Measurements from ENCODE around the gene RBCK1. TPM values are rescaled to one million over a fixed set of nuclear protein-coding genes. Genes with fewer than 3 reads are reported as not detected.

The RBCK1 gene
- total RNA-seq, 1 donor from 2014 or later: 100 TPM

DNA sequence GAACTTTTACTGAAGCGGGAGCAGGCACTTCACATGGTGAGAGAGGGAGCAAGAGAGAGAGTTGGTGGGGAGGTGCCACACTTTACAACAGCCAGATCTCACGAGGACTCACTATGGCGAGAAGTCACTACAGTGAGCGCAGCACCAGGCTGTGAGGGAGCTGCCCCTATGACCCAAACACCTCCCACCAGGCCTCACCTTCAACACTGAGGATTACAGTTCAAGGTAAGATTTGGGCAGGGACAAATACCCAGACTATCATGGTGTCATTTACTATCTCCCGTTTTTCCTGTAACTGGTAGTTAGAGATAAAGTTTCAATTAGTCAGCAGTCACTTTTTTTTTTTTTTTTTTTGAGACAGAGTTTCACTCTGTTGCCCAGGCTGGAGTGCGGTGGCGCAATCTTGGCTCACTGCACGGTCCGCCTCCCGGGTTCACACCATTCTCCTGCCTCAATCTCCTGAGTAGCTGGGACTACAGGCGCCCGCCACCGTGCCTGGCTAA lies 7.8 kb downstream of the RBCK1 start:
- peaks cover 62% of the 10 kb centered on the region for H3K36me3 Mint-ChIP-seq (ENCODE audit: low read depth)

DNA sequence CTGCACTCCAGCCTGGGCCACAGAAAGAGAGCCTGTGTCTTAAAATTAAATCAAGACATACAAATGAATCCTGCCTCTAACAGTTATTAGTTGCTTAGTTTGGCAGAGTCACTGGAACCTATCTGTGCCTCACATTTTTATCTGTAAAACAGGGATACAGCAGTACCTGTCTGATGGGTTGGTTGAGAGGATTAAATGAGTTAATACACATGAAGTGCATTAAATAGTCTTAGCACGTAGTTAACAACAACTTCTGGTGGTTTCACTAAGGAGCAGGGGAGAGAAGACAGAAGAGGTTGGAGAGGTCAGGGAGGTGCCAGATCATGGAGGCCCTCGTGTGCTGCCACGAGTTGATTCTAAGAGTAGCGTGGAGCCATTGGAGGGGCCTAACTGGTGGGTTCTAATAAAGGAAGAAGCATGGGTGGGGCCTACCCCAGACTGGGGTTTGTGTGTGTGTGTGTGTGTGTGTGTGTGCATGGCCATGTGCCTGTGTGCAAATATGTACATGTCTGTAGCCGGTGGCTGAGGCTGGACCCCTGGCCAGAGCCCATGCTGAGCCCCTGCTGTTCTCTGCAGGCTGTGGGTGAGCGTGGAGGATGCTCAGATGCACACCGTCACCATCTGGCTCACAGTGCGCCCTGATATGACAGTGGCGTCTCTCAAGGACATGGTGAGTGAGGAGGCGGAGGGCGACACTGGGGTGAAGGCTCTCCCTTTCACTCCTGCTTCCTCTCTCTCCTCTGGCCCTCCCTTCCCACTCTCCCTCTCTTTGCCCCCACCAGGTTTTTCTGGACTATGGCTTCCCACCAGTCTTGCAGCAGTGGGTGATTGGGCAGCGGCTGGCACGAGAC lies 9.1 kb downstream of the RBCK1 start:
- Mint-ChIP-seq H3K36me3 (ENCODE audit: low read depth) (peaks cover 63% of the 10 kb centered on the region), H3K4me1 (peaks cover 20% of the 10 kb centered on the region), H3K9me3 (no peaks in the 10 kb centered on the region), H3K27me3 (no peaks in the 10 kb centered on the region), H3K4me3 (no peak overlapping the region), H3K27ac (no peak overlapping the region)
- no peak for ATAC-seq (ENCODE audit: low read depth)
- no peak for DNase-seq
- ChIA-PET POLR2A (no interaction called here), CTCF (no interaction called here)
- TF ChIP-seq CTCF (IDR thresholded peaks at IDR 0.05): no peak
- intact Hi-C loops (cut with micrococcal nuclease): no loop called here

More for the DNA sequence above, 7.8 kb downstream of the RBCK1 start:
- DNase-seq (no peak), ATAC-seq (ENCODE audit: low read depth) (no peak)
- intact Hi-C loops (cut with micrococcal nuclease): no loop called here
- no peaks in the 10 kb centered on the region for H3K9me3 Mint-ChIP-seq
- H3K27ac Mint-ChIP-seq: no peak overlapping the region
- ChIA-PET POLR2A (no interaction called here), CTCF (no interaction called here)
- H3K4me1 Mint-ChIP-seq: peaks cover 24% of the 10 kb centered on the region
- H3K27me3 Mint-ChIP-seq: no peaks in the 10 kb centered on the region
- no peak overlapping the region for H3K4me3 Mint-ChIP-seq
- no peak for TF ChIP-seq CTCF (IDR thresholded peaks at IDR 0.05)

GRCh38 chr20:417801-418342 lies 9.8 kb downstream of the RBCK1 start:
- no peaks in the 10 kb centered on the region for H3K9me3 Mint-ChIP-seq
- H3K27ac Mint-ChIP-seq: no peak overlapping the region
- TF ChIP-seq CTCF (IDR thresholded peaks at IDR 0.05): no peak
- H3K27me3 Mint-ChIP-seq: no peaks in the 10 kb centered on the region
- ChIA-PET CTCF (no interaction called here), POLR2A (interaction anchor here (0.7 kb wide), 1 partner anchor 668 kb away, joined by 3 read pairs; no protein-coding TSS in a partner anchor)
- H3K4me3 Mint-ChIP-seq: no peak overlapping the region
- DNase-seq (no peak), ATAC-seq (ENCODE audit: low read depth) (no peak)
- intact Hi-C loops (cut with micrococcal nuclease): no loop called here
- peaks cover 16% of the 10 kb centered on the region for H3K4me1 Mint-ChIP-seq
- H3K36me3 Mint-ChIP-seq (ENCODE audit: low read depth): peaks cover 65% of the 10 kb centered on the region

DNA sequence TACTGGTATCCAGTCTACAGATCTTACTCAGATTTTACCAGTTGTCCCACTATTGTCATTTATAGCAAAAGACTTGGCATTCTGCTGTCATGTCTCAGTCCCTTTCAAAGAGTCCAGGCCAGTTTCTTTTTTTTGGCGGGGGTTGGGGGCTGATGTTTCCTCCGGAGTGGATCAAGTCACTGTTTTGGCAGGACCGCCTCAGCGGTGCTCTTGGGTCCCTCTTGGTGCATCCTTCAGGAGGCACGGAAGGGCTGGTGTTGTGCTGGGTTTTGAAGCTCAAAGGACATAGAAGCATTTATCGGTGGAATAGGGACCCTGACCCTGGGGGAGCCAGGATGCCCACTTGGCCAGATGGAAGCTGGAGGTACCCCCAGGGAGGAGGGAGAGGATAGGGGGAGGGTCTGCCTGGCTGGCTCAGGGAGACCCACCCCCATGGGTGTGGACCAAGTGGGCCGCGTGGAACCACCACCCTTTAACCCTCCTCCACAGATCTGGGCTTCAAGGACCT lies 10.8 kb downstream of the RBCK1 start:
- Mint-ChIP-seq H3K27me3 (no peaks in the 10 kb centered on the region), H3K27ac (no peak overlapping the region), H3K36me3 (ENCODE audit: low read depth) (peaks cover 61% of the 10 kb centered on the region), H3K4me1 (peaks cover 10% of the 10 kb centered on the region), H3K4me3 (no peak overlapping the region), H3K9me3 (no peaks in the 10 kb centered on the region)
- ATAC-seq (ENCODE audit: low read depth) (no peak), DNase-seq (no peak)
- TF ChIP-seq CTCF (IDR thresholded peaks at IDR 0.05): no peak
- intact Hi-C loops (cut with micrococcal nuclease): no loop called here
- CTCF ChIA-PET: no interaction called here
- POLR2A ChIA-PET: interaction anchor here (0.7 kb wide), 1 partner anchor 667 kb away, joined by 3 read pairs; no protein-coding TSS in a partner anchor

DNA sequence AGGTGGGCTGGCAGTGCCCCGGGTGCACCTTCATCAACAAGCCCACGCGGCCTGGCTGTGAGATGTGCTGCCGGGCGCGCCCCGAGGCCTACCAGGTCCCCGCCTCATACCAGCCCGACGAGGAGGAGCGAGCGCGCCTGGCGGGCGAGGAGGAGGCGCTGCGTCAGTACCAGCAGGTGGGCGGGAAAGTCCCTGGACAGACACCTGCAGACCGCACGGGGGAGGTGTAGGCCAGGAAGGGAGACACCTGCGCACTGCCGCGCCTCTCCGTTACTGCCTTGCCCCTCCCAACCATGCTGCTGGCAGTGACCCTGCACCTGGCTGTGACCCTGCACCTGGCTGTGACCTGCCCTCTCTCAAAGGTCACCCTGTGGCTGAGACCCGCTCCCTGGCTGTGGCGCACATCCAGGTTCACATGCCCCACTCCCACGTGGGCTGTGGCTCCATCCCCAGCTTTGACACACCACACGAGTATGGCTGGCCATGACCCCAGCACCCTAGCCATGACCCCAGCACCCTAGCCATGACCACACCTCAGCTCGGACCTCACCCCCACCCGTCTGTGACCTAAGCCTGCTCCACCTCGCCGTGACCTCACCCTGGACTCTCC lies 11.6 kb downstream of the RBCK1 start:
- H3K36me3 Mint-ChIP-seq (ENCODE audit: low read depth): peaks cover 67% of the 10 kb centered on the region
- DNase-seq: no peak
- peaks cover 10% of the 10 kb centered on the region for H3K4me1 Mint-ChIP-seq
- TF ChIP-seq CTCF (IDR thresholded peaks at IDR 0.05): no peak
- intact Hi-C loops (cut with micrococcal nuclease): no loop called here
- CTCF ChIA-PET: no interaction called here
- H3K27me3 Mint-ChIP-seq: no peaks in the 10 kb centered on the region
- H3K27ac Mint-ChIP-seq: no peak overlapping the region
- POLR2A ChIA-PET: no interaction called here
- H3K9me3 Mint-ChIP-seq: no peaks in the 10 kb centered on the region
- ATAC-seq (ENCODE audit: low read depth): peak; percentile 60
- no peak overlapping the region for H3K4me3 Mint-ChIP-seq

Measured in activated B cell treated with CpG ODN at 0.5 μM for 24 hours (primary cell).